GM19238 (cell line): Measurements from ENCODE around the gene BICRAL.
"Not testable (repeated sequence)": the region's sequence is repeated elsewhere in the genome, so short reads cannot be mapped to it uniquely, and the experiment has no call there.

Source experiments
- DNase-seq: peaks from one replicate; pipeline ENCODE4 v3.0.0; 2011; ENCODE audit warnings: low spot score; ENCODE audit not compliant: insufficient read length

The BICRAL gene

GRCh38 chr6:42762426-42762859, 19.4 kb upstream of the BICRAL start:
- DNase-seq, result no peak

- DNase-seq, result no peak
Observed at GRCh38 chr6:42762950-42763349, 18.9 kb upstream of the BICRAL start.

- no peak for DNase-seq
Observed at GRCh38 chr6:42764911-42765648, 16.8 kb upstream of the BICRAL start.

GRCh38 chr6:42766163-42766670, 15.6 kb upstream of the BICRAL start:
- no peak for DNase-seq

- no peak for DNase-seq
Observed at GRCh38 chr6:42769051-42769450, 12.8 kb upstream of the BICRAL start.

GRCh38 chr6:42769836-42770235, 12.0 kb upstream of the BICRAL start:
- no peak for DNase-seq

GRCh38 chr6:42771741-42772100, 10.1 kb upstream of the BICRAL start:
- DNase-seq, result no peak

- DNase-seq, result no peak
Observed at GRCh38 chr6:42774201-42774600, 7.7 kb upstream of the BICRAL start.

- DNase-seq, result not testable (repeated sequence)
Observed at GRCh38 chr6:42774821-42775487, 6.9 kb upstream of the BICRAL start.

GRCh38 chr6:42777126-42777822, 4.6 kb upstream of the BICRAL start:
- DNase-seq, result no peak

- DNase-seq, result no peak
Observed at GRCh38 chr6:42778122-42778521, 3.7 kb upstream of the BICRAL start.

- no peak for DNase-seq
Observed at GRCh38 chr6:42779521-42779920, 2.3 kb upstream of the BICRAL start.

GRCh38 chr6:42781546-42781795, 381 bp upstream of the BICRAL start:
- DNase-seq, result no peak

GRCh38 chr6:42782689-42783176, 881 bp downstream of the BICRAL start:
- DNase-seq, result peak; percentile 59

GRCh38 chr6:42783177-42783875, 1.5 kb downstream of the BICRAL start:
- peak; percentile 50 for DNase-seq

GRCh38 chr6:42783876-42784642, 2.2 kb downstream of the BICRAL start:
- no peak for DNase-seq

GRCh38 chr6:42784717-42785498, 3.1 kb downstream of the BICRAL start:
- DNase-seq, result no peak

- no peak for DNase-seq
Observed at GRCh38 chr6:42786525-42786985, 4.7 kb downstream of the BICRAL start.

GRCh38 chr6:42787063-42787472, 5.2 kb downstream of the BICRAL start:
- DNase-seq, result no peak

- DNase-seq, result no peak
Observed at GRCh38 chr6:42788671-42789070, 6.8 kb downstream of the BICRAL start.
